GM19023 (cell line): ENCODE results near the gene HCN2.
"Not testable (repeated sequence)": the region's sequence is repeated elsewhere in the genome, so short reads cannot be mapped to it uniquely, and the experiment has no call there.

Experiments
- ATAC-seq: cut with Tn5 transposase; IDR thresholded peaks from one replicate; pipeline ENCODE4 v1.9.1; 2021; ENCODE audit warnings: mild to moderate bottlenecking, moderate library complexity; ENCODE audit not compliant: unreplicated experiment

Gene HCN2

DNA sequence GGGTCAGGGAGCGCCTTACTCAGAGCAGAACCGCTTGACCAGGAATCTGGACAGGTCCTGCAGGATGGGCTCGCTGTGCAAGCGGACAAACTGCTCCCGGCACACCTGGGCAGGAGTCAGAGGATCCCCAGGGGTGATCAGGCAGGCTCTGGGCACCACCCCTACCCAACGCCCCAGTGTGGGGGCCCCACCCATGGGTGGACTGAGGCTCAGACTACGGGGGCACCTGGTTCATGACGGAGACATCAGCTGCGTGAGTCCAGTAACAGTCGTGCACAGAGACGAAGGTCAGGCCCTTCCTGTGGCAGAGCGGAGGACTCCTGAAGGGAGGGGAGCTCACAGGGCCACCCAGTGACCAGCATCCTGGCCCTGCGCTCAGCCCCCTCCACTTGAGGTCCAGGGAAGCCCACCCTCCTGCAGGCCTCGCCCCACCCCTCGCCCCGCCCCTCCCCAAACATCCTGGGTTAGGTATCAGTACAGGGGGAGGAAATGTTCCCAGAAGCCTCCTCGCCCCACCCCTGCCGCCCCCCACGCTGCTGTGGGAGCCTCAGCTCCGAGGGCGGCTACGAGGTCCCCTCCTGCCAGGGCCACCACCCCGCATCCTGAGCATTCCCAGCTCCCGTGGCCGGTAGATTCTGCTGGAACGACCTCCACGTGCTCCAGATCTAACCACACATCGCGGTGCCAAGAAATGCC is 28.0 kb downstream of the HCN2 start:
- ATAC-seq = no peak

DNA sequence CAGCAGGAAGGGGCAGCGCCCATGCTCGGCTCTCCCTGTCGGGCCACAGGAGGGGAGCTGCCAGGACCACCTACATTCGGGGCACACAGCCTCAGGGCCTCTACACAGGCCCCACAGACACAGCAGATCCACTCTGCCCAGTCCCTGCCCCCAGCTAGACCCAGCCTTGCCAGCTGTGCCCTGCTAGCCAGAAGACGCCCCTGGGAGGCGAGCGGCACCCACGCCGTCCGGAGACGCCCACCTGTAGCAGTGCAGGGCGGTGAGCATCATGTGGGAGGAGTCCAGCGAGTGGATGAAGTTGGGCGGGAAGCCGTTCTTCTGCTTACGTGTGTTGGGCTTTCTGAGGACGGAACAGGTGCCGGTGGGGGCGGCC is 28.6 kb downstream of the HCN2 start:
- no peak for ATAC-seq

DNA sequence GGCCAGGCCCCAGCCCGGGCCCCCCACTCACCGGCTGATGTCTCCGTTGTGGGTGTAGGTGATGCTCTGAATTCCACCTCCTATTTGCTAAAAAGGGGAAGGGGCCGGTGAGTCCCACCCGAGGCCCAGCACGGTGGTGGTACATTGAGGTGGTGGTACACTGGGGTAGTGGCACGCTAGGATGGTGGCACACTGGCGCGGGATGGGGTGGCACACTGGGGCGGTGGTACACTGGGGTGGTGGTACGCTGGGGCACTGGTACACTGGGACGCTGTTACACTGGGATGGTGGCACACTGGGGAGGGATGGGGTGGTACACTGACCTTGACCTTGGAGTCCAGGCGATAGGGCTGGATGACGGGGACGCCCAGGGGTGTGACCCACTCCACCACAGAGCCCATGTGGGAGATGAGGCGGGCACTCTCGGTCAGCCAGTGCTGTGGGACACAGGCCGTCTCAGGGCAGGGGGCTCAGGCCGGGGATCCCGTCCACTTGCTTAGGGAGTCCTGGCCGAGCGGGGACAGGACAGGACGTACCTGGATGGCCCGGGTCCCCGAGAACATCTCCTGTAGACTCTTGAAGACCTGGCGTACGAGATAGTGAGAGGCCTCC is 29.1 kb downstream of the HCN2 start:
- no peak for ATAC-seq

DNA sequence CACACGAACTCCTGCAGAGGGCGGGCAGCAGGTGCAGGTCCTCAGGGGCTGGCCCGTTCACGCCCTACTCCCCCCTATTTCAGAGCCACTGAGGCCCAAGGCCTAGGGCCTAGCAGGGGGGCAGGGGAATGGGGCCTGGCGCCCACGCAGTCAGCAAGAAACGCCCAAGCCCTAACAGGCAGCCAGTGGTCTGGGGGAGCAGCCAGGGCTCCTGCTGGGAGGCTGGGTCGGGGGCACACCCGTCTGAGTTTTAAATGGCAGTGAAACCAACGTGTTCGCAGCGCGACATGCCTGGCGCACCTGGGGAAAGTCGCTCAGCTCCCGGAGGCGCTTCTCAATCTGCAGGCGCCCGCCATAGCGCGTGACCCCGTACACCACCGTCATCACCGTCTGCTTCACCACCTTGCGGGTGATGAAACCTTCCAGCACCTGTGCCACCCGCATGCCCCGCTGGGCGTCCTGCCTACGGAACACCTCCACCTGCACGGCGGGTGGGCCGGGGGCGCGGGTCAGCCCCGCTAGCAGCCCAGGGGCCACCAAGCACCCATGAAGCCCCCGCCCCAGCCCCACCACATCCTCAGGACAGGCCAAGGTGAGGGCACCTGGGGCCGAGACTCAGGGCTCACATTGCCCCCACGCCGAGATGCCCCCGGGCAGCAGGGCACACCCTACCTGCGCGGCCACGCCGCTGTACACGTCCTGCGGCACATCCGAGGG is 29.8 kb downstream of the HCN2 start:
- ATAC-seq = no peak

DNA sequence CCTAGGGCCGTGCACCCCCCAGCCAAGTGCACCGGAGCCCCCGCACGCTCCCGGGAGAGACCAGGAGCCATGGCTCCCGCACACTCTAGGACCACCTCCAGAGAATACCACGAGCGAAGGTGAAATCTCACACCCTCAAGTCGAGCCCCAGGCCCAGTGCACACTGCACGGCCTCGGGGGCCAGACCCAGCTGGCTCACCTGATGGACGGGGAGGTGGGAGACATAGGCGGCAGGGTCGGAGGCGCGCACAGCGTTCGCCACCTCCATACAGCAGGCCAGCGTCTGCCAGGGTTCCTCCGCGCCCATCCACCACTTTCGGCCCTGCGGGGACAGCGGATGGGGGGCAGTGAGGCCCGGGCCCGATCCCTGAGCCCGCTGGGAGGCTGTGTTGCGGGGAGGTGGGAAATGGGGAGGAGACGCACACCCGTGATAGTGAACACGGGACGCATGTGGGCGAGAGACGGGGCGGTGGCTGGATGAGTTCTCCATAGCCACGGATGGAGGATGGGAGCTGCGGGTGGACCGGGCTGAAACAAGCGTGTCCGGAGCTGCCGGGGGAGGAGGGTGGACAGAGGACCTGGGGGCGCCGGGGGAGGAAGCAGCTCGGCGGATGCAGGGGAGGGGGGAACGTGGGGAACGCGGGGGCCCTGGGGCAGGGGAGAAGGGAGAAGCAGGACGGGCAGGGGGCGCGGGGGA is 30.6 kb downstream of the HCN2 start:
- no peak for ATAC-seq

DNA sequence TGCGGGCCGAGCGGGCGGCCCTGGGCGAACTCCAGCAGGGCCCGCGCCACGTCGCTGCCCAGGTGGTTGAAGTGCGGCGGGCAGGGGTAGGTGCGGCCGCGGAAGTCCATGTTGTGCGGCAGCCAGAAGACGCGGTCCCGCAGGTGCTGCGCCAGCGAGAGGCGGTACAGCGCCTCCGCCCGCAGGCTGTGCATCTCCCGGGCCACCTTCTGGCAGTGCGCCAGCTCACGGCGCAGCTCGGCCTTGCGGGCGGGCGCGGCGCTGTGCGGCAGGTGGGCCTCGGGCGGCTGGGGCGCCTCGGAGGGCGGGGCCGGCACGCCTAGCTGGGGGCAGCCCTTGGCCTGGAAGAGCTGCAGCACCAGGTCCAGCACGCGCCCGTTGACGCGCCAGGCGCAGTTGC is 31.5 kb downstream of the HCN2 start:
- ATAC-seq = not testable (repeated sequence)

DNA sequence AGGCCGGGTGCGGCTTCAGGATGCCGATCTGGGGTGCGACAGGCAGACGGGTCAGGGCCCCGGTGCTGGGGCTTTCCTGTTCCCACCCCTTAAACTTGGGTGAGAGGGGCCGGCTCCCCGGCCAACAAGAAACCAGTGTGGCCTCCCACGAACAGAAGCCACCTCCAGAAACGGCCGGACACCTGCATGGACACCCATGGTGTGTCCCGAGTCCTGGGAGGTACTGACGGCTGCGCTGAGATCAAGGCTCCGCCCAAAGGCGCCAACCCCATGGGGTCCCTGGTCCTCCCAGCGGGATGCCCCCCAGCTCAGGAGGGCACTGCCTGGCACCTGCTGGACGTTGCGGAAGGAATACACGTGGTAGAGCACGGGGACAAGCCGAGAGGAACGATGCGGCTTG is 32.1 kb downstream of the HCN2 start:
- ATAC-seq = no peak

DNA sequence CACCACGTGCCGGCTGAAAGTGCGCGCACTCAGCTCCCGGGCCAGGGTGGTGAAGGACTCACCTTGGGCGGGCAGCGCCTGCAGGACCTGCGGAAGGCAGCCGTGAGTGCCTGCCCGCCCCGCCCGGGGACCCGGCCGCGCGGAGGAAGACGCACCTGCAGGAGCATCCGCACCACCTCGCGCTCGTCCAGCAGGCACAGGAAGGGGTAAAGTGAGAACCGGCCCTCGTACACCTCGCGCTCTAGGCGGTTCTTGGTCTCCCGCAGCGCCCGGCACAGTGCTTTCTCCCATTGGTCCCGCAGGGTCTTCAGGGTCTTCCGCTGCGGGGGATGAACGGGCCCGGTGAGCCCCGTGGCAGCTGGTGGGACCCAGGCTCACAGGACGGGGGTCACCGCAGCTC is 33.0 kb downstream of the HCN2 start:
- no peak for ATAC-seq

DNA sequence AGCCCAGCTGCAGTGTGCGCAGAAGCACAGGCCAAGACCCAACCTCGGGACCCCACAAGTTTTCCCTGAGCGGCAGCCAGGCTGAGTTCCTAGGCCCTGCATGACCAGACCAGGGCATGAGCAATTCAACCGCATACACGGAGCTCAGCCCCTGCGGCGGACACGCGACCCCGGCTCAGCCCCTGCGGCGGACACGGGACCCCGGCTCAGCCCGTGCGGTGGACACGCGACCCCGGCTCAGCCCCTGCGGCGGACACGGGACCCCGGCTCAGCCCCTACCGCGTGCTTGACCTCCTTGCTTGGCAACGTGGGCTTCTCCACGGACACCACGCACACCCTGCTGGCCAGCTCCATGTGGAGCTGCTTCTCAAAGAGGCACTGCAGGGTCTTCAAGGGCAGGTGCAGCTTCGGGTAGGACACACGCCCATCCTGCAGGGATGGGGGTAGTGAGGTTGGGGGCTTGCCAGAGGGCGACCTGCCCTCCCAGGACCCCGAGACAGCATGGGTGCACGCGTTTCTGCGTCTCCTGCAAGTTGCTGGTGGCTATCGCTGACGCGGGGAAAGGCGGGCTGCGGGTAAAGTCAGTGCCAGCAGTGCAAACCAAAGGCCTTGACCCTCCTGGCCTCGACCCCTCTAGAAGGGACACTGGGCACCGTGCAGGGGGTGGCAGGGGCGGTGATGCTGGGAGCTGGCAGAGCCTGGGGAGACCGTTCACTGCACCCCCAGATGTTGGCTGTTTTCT is 33.7 kb downstream of the HCN2 start:
- ATAC-seq = no peak

DNA sequence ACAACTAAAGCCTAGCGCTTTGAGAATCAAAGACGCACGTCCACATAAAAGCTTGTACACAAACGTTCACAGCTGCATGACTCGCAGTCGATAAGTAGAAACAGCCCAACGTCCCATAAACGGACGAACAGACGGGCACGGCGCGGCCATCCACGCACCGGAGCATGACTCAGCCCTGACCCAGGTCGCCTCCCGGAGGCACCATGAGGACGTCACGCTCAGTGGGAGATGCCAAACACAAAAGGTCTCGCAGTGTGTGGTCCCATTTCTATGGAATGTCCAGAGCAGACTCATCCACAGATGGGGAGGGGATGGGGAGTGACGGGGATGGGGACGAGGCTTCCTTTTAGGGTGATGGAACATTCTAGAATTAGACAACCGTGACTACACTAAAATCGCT is 34.3 kb downstream of the HCN2 start:
- no peak for ATAC-seq

DNA sequence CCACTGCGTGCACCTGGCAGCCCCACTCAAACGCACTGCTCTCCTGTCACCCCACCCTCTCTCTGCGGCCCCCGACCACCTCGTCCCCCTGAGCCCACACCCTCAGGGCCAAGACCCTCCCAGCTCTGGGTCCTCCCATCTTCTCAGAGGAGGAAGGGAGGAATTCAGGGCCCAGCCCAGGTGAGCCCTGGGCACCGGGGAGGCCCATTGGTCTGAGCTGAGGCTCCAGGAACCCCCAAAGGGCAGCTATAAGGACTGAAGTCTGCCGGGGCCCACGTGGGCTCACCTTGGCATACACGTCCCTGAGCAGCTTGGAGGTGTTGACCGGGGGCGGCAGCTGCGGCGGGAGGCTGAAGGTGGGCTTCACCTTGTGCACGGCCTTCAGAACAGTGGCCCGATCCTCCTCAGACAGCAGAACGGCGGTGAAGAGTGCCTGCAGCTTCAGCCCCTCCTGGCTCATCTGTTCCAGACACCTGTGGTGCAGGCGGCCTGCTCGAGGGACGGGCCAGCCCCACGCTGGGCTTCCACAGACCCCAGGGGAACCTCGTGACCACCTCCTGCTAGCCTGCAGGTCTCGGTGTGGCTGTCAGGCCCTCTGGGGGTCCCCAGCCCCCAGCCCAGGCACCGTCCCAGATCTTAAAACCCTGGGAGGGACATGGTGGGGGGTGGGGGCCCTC is 34.9 kb downstream of the HCN2 start:
- ATAC-seq = no peak

DNA sequence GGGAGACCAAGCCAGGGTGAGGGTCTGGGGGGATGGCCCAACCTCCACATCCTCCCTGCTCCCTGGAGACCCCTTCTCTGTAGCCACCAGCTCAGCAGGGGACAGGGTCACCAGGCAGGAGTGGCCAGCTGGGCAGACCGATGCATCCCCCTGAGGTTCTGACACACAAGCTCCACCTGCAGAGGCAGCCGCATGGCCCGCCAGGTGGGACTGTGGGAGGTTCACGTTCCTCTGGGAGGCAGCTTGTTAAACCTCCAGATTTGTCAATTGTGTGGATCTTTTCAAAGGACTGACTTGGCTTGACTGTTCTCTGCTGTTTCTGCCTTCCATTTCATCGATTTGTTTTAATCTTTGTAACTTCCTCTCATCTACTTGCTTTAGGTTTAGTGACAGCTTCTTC is 35.6 kb downstream of the HCN2 start:
- ATAC-seq = no peak

DNA sequence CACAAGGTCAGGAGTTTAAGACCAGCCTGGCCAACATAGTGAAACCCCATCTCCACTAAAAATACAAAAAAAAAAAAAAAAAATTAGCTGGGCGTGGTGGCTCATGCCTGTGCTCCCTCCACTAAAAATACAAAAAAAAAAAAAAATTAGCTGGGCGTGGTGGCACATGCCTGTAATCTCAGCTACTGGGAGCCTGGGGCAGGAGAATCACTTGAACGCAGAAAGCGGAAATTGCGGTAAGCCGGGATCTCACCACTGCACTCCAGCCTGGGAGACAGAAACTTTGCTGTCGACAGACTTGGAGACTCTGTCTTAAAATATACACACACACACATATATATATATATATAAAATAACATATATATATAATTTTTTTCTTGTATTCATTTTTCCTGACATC is 36.9 kb downstream of the HCN2 start:
- ATAC-seq = not testable (repeated sequence)

DNA sequence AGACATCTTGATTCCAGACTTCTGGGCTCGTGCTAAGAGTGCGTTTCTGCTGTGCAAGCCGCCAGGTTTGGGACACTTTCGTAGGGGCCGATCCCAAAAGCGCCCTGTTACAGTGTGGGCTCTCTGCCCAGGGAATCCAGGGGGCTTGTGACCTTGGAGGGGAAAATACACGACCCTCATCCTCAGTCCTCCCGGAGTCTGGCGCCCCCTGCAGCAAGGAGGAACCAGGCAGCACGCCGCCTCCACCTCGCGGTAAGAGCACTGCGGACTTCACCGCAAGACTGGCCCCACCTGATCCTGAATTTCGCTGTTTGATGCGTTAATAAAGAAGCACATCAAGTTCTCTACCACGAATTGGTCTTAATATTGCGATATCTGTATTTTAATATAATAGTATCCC is 38.5 kb downstream of the HCN2 start:
- ATAC-seq = no peak

DNA sequence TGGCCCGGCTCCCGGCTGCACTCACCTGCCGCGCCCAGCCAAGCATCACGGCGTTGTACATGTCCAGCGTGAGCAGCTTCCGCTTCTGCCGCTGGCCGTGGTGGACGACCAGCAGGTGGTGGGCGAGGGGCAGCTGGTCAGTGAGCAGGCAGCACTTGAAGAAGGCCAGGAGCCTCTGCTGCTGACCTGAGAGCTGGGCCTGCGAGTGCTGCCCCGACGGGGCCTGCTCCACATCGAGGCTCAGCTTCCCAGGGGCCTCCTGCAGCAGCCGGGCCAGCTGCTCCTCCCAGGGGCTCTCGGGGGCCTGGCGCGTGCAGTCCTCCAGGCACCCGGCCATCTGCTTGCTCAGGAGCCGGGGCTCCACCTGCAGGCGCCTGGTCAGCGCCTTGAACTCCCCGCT is 39.8 kb downstream of the HCN2 start:
- not testable (repeated sequence) for ATAC-seq

DNA sequence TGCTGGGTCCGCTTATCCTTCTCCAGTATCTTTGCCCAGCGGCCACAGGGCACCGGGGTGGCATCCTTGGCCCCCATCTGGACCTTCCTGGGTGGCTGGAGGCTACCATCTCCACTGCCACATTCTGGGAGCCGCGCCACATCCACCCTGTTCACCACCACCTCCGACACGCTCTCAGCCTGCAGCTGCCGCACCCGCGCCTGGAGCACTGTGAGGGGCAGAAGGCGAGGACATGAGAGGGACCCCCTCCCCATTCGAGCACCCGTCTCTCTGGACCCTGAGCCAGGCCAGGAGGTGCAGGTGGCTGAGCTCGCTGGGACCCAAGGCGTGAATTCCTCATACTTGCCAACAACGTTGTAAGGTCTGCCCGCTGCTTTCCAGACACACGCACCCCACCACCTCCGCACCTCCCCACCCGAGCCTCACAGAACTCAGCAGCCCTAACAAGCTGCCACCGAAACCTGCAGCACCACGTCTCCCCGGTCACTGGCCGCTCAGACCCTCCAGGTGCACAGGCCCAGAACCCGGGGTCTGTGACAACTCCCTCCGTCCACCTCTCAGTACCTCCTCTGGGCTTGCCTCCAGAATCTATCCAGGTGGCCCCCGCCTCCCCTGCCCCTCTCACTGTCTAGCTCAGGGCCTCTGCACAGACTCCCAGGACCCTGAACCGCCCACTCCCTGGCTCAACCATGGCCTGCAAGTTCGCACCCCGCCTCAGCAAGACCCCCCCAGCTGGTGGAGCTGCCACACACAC is 40.5 kb downstream of the HCN2 start:
- no peak for ATAC-seq

DNA sequence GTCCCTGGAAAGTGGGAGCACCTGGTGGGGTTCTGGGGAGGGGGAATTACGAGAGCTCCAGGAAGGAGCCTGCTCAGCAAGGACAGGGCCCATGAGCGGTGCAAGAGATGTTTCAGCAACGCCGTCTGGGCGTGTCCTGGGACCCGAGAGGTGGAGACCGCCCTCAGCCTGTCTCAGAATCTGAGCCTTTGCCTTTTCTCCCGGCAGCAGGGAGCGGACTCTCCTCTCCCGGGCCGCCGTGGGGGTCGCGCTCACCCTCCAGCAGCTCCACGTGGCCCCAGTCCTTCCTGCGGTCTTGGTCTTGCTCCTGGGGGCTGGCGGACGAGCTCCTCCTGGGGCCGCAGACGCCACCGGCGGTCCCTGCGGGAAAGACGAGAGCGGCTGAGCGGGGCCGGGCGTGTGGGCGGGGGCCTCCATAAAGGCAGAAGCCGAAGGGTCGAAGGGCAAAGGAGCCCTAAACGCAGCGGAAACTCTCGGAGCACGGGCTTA is 42.9 kb downstream of the HCN2 start:
- peak; percentile 15 for ATAC-seq

DNA sequence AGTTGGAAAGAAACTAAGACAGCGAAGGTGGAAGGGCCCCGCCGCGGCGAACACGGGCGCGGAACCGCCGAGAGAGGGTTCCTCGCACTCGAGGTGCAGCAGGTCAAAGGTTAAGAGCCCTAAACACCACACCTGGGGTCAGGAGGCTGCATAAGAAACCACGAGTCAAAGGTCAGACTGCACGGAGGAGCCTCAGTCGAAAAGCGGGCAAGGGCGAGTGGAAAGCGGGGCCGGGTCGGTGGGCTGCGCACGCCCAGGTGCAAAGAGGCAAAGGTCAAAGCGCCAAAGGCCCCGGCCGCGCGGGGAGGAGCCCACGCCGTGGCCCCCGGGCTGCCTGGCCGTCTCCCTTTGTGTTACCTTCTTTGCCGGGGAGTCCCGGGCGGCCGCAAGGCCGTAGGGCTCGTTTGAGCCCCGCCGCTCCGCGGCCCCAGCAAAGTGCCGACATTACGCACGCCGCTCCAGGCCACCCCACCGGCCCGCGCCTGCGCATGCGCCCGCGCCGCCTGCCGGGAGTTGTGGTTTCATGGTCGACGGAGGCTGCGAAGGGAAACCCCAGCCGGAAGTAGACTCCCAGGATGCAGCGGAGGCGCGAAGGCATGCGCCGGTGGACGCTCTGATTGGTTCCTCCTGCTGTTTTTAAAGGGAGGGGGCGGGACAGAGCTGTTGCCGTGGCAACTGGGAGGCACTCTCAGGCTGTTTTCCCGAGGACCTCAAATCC is 43.5 kb downstream of the HCN2 start, which contains the start of gene POLRMT:
POLRMT (minus strand) TSS at position 470 of the 718 bp plus-strand sequence; CDS start at position 445, 25 bp downstream.
- ATAC-seq = peak; percentile 80
